Jurkat, Clone E6-1 (cell line): ENCODE measurements around the gene GTF2H1.
"Not testable (repeated sequence)": the region's sequence is repeated elsewhere in the genome, so short reads cannot be mapped to it uniquely, and the experiment has no call there.

Source experiments
- DNase-seq: peaks from one replicate; pipeline ENCODE4 v3.0.0-alpha.2; 2011; ENCODE audit warnings: low read depth, low spot score
- H3K4me3 ChIP-seq: 2 replicates; pipeline ENCODE4 v1.5.1; 2011; ENCODE audit warnings: mild to moderate bottlenecking, low read length, control low read depth, moderate library complexity

The GTF2H1 gene

DNA sequence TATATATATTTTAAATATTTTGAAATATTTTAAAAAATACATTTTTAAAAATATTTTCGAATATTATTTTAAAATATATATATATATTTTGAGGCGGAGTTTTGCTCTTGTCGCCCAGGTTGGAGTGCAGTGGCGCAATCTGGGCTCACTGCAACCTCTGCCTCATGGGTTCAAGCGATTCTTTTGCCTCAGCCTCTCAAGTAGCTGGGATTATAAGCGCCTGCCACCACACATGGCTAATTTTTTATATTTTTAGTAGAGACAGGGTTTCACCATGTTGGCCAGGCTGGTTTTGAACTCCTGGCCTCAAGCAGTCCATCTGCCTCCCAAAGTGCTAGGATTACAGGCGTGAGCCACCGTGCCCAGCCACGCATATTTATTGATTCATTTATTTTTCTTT is 78.7 kb downstream of the GTF2H1 start:
- DNase-seq, H3K4me3 ChIP-seq: not testable (repeated sequence)

DNA sequence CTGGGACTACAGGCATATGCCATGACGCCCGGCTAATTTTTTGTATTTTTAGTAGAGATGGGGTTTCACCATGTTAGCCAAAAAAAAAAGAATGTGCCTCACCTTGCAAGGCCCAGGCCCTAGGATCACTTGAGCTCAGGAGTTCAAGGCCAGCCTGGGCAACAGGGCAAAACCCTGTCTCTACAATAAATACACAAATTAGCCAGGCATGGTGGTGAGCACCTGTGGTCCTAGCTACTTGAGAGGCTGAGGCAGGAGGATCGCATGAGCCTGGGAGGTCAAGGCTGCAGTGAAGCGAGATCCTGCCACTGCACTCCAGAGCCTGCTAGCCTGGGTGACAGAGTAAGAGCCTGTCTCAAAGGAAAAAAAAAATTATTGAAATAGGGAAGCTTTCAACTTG is 81.7 kb downstream of the GTF2H1 start:
- H3K4me3 ChIP-seq = no peak overlapping the region
- DNase-seq = no peak

DNA sequence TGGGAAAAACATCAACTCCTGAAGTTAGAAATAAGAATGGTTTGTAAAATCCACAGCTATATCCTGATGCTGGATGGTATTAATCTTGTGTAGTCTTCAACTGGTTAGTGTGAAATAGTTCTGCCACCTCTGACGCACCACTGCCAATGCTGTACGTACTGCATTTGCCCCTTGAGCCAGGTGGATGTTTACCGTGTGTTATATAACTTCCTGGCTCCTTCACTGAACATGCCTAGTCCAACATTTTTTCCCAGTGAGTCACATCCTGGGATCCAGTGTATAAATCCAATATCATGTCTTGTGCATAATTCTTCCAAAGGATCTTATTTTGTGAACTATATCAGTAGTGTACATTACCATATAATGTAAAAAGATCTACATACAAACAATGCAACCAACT is 85.0 kb downstream of the GTF2H1 start:
- H3K4me3 ChIP-seq, DNase-seq: not testable (repeated sequence)

DNA sequence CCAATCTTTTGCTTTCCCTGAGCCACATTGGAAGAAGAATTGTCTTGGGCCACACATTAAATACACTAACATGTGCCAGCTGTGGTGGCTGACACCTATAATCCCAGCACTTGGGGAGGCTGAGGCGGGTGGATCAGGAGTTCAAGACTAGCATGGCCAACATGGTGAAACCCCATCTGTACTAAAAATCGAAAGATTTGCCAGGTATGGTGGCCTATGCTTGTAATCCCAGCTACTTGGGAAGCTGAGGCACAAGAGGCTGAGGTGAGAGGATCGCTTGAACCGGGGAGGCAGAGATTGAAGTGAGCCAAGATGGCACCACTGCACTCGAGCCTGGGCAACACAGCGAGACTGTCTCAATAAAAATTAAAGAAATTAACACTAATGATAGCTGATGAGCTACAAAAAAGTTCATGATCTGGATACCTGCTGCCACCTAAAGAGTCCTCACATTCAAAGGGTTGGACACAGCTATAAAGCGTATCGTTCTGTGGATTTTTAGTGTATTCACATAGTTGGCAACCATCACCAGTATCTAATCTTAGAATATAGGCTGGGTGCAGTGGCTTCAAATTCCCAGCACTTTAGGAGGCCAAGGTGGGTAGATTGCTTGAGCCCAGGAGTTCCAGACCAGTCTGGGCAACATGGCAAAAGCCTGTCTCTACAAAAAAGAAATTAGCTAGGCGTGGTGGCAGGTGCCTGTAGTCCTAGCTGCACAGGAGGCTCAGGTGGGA is 86.4 kb downstream of the GTF2H1 start:
- no peak overlapping the region for H3K4me3 ChIP-seq
- no peak for DNase-seq

DNA sequence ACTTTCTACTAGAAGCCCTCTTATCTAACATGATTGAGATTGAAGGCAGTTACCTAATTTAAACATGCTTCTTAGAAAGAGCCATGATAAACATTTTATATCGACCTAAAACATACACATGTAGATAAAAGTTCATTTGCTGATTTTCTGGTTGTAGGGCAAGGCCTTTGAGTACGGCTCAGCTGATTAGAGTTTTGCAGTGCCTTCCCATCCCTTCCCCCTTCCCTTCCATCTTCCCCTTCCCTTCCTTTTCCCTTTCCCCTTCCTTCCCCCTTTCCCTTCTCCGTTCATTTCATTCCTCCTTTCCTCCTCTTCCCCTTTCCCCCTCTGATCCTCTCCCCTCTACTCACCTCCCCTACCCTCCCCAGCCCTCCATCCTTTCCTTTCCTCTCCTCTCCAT is 94.1 kb downstream of the GTF2H1 start:
- no peak overlapping the region for H3K4me3 ChIP-seq
- no peak for DNase-seq
